ENCODE measurements around the gene PKMYT1.
"Not testable (repeated sequence)": the region's sequence is repeated elsewhere in the genome, so short reads cannot be mapped to it uniquely, and the experiment has no call there.

The PKMYT1 gene

GRCh38 chr16:2929693-2930092 lies 50.6 kb downstream of the PKMYT1 start:
- DNase-seq: no peak

DNA sequence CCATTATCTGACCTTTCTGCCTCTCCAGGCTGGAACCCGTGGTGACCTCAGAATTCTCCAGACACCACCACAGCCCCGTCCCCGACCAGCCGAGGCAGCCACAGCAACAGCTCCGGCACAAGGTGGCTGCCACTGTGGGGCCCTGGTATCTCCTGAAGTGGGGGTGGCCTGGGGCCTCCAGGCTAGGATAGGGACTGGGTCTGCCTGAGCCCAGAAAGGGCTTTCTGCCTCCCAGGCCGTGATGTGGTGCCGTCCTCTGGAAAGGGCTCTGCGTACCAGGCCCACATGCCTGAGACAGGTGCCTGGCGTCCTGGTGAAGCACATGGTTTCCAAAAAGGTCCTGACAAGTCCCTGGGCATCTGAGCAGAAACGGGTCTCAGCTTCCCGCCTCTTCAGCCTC lies 51.5 kb downstream of the PKMYT1 start:
- DNase-seq: no peak

DNA sequence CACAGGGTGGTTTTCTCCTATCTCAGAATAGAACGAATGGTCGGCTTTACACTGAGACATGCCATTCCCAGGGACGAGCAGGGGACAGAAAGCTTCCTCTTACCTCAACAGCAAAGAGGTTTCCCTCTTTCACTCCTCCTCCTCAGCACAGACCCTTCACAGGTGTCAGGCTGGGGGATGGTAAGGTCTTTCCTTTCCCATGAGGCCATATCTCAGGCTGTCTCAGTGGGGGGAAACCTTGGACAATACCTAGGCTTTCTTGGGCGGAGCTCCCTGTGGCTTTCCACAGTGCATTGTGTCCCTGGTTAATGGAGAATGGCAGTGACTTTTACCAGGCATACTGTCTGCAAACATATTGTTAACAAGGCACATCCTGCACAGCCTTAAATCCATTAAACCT lies 52.1 kb downstream of the PKMYT1 start:
- not testable (repeated sequence) for DNase-seq

- peak; percentile 49 for DNase-seq
Observed at GRCh38 chr16:2927010-2927646, 53.1 kb downstream of the PKMYT1 start.

DNA sequence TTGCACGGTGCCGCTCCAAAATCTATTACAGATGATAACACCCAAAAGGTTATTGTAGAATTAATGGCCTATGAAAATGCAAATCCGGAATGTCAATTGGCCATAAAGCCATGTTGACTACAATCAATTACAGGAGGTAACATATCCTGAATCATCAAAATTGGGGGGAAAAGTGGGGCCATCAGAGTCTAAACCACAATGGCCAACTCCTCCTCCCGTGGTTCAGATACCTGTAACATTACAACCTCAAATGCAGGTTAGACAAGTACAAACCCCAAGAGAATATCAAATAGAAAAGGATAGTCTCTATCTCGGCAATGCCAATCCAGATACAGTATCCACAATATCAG lies 53.6 kb downstream of the PKMYT1 start:
- DNase-seq: no peak

DNA sequence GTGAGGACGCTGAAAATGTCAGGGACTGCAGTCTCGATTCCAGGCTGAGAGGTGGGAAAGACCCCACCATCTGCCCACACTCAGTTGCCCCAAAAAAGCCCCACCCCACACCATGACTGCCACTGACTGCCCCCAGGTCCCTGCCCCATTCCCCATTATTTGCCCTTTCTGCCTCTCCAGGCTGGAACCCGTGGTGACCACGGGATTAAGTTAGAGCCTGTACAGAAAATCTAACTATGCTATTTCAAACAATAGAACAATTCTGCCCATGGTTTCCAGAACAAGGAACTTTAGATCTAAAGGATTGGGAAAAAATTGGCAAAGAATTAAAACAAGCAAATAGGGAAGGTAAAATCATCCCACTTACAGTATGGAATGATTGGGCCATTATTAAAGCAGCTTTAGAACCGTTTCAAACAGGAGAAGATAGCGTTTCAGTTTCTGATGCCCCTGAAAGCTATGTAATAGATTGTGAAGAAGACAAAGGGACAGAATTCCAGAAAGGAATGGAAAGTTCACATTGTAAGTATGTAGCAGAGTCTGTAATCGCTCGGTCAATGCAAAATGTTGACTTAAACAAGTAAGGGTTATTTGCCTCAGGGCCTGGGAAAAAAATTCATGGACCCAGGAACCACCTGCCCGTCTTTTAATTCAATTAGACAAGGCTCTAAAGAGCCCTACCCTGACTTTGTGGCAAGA lies 54.1 kb downstream of the PKMYT1 start:
- DNase-seq: no peak

DNA sequence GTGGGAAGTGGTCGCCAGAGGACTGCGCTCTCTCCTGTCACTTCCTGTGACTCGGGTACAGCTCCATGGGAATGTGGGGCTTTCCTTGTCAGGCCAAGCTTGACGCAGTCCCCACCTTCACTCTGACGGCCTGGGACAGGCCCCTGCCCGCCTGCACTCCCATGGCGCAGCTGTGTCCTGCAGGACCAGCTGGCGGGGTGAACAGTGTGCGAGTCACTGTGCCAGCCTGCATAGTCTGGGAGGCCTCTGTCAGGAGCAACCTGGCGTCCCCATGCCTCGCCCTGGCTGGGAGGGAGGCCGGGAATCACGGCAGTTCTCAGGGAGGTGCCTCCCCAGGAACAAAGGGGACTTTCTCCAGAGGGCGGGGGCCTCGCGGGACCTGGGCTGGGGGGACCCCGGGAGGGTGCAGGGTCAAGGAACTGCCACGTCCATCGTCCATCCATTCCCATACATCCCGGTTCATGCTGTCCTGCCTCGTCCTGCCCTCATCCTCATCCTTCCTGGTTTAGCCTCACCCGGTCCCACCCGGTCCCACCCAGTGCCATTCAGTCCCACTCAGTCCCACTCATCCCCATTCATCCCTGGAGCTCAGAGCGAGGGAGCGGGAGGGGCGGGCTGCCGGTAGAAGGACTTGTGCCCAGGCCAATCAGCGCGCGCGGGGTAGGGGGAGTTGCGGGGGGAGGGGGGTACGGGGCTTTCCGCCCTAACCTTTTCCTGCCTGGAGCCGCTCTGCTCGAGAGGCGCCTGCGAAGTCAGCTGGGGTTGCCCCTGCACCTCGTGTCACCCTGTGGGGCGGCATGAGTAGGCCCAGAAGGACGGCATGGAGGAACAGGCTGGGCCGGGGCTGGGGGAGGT lies 55.1 kb downstream of the PKMYT1 start:
- no peak for DNase-seq

GRCh38 chr16:2923481-2923880 lies 56.8 kb downstream of the PKMYT1 start:
- DNase-seq: no peak

All from NCI-H510A treated with DMSO at 0.1 percent for 48 hours (cell line).